Nephron progenitor cell (in vitro differentiated cells): Measurements from ENCODE around the gene NAT8L.

Source experiments
- DNase-seq: peaks from one replicate; pipeline ENCODE4 v3.0.0; 2021
- H3K27ac Mint-ChIP-seq: 2 replicates; pipeline ENCODE4 v1.8.0; 2021; ENCODE audit warnings: mild to moderate bottlenecking, moderate library complexity, mixed read lengths
- H3K27me3 Mint-ChIP-seq: 2 replicates; pipeline ENCODE4 v1.8.0; 2021; ENCODE audit warnings: mild to moderate bottlenecking, low read depth, mixed read lengths; ENCODE audit not compliant: poor library complexity
- H3K36me3 Mint-ChIP-seq: 2 replicates; pipeline ENCODE4 v1.8.0; 2021; ENCODE audit warnings: low read depth, mixed read lengths
- H3K4me1 Mint-ChIP-seq: 2 replicates; pipeline ENCODE4 v1.8.0; 2021; ENCODE audit warnings: mixed read lengths
- H3K4me3 Mint-ChIP-seq: 2 replicates; pipeline ENCODE4 v1.8.0; 2021; ENCODE audit warnings: mild to moderate bottlenecking, moderate library complexity, mixed read lengths
- H3K9me3 Mint-ChIP-seq: 2 replicates; pipeline ENCODE4 v1.8.0; 2021; ENCODE audit warnings: mild to moderate bottlenecking, moderate library complexity, mixed read lengths
- TF ChIP-seq, protein P1 (sequence below): fragments of 200-600 bp; sonication (generic); IDR thresholded peaks from 2 replicates; pipeline ENCODE4 v1.5.0; 2021; ENCODE audit warnings: antibody characterized with exemption

Gene NAT8L

DNA sequence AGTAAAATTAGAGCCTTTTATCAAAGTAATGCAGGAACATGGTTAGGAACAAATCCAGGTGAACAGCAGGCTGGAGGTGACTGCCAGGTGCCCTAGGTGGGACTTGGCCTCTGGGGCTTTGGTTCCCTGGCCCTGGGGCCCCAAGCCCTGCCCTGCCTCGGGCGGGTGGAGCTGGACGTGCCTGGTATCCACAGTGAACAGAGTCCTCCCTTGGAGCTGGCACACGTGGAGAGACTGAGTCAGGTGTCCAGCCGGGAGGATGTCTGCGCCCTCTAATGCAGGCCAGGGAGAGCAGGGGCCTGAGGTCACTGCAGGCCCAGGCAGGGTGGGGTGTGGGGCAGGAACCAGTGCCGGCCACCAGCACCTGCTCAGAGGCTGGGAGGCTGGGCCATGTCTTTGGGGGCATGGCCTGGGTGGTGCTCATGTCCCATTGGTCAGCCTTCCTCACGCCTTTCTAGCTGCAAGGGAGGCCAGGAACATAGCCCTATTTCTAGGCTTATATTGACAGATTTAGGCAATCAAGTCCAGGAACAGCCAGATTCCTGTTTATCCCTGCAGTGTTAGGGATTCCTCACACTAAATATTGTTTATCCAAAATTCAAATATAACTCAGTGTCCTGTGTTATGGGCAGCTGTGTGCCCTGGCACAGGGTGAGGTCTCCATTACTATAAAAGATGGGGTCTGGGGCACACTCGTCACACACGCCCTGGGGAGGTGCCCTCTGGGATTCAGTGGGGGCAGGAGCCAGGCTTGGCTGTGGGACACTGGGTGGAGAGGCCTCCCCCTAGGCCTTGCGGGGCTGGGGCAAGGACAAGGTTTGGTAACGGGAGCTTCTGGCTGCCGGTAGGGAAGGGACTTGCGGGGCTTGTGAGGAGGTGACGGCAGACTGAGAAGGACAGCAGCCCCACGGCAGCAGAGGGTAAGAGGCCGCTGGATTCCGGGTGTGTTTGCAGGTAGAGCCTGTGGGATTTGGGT lies 14.3 kb upstream of the NAT8L start:
- H3K4me3 Mint-ChIP-seq, result no peak overlapping the region
- no peaks in the 10 kb centered on the region for H3K9me3 Mint-ChIP-seq
- no peaks in the 10 kb centered on the region for H3K36me3 Mint-ChIP-seq
- TF ChIP-seq, protein P1, sequence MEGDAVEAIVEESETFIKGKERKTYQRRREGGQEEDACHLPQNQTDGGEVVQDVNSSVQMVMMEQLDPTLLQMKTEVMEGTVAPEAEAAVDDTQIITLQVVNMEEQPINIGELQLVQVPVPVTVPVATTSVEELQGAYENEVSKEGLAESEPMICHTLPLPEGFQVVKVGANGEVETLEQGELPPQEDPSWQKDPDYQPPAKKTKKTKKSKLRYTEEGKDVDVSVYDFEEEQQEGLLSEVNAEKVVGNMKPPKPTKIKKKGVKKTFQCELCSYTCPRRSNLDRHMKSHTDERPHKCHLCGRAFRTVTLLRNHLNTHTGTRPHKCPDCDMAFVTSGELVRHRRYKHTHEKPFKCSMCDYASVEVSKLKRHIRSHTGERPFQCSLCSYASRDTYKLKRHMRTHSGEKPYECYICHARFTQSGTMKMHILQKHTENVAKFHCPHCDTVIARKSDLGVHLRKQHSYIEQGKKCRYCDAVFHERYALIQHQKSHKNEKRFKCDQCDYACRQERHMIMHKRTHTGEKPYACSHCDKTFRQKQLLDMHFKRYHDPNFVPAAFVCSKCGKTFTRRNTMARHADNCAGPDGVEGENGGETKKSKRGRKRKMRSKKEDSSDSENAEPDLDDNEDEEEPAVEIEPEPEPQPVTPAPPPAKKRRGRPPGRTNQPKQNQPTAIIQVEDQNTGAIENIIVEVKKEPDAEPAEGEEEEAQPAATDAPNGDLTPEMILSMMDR, result no peak
- H3K27me3 Mint-ChIP-seq, result peaks cover 29% of the 10 kb centered on the region
- peaks cover 2% of the 10 kb centered on the region for H3K4me1 Mint-ChIP-seq
- no peak overlapping the region for H3K27ac Mint-ChIP-seq
- DNase-seq, result no peak

- peaks cover 27% of the 10 kb centered on the region for H3K27me3 Mint-ChIP-seq
- no peak overlapping the region for H3K27ac Mint-ChIP-seq
- H3K4me3 Mint-ChIP-seq, result no peak overlapping the region
- H3K4me1 Mint-ChIP-seq, result no peaks in the 10 kb centered on the region
- no peaks in the 10 kb centered on the region for H3K36me3 Mint-ChIP-seq
- H3K9me3 Mint-ChIP-seq, result no peaks in the 10 kb centered on the region
- no peak for DNase-seq
- TF ChIP-seq, protein P1, result no peak
These were observed 13.6 kb upstream of the NAT8L start for GRCh38 chr4:2045518-2045951.

- Mint-ChIP-seq H3K4me1 (peaks cover 5% of the 10 kb centered on the region), H3K27me3 (peaks cover 32% of the 10 kb centered on the region)
- TF ChIP-seq, protein P1, result no peak
These were observed 12.8 kb upstream of the NAT8L start for GRCh38 chr4:2046031-2046961.

DNA sequence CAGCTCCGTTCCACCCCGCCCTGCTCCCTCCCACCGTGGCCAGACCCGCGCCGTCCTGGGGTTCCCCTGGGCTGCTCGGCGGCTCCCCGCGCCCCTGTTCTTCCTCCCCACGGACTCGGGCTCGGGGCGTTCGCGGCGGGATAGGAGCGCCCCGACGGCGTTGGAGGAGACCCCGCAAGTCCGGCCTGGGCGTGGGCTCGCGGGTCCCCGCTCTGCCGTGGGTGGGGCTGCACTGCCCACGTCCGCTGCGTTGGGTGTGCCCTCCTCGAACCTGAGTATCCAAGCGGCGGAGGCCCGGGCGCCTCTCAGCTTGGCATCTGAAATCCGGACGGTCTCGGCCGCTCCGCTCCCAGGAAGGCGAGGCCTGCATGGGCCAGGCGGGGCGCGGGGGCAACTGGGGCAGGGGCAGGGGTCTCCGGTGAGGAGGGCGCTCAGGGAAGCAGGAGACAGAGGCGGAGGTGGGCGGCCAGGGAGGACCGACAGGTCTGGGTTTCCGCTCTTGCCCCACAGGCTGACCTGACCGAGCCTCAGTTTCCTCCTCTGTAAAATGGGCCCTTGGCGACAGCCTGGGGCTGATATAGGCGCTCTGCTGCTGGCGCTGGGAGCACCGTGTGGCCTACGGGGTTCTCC lies 12.0 kb upstream of the NAT8L start:
- TF ChIP-seq, protein P1, result no peak
- peaks cover 6% of the 10 kb centered on the region for H3K4me1 Mint-ChIP-seq

More at GRCh38 chr4:2046031-2046961, 12.8 kb upstream of the NAT8L start:
- no peaks in the 10 kb centered on the region for H3K9me3 Mint-ChIP-seq
- no peaks in the 10 kb centered on the region for H3K36me3 Mint-ChIP-seq
- no peak overlapping the region for H3K27ac Mint-ChIP-seq
- DNase-seq, result no peak
- no peak overlapping the region for H3K4me3 Mint-ChIP-seq

DNA sequence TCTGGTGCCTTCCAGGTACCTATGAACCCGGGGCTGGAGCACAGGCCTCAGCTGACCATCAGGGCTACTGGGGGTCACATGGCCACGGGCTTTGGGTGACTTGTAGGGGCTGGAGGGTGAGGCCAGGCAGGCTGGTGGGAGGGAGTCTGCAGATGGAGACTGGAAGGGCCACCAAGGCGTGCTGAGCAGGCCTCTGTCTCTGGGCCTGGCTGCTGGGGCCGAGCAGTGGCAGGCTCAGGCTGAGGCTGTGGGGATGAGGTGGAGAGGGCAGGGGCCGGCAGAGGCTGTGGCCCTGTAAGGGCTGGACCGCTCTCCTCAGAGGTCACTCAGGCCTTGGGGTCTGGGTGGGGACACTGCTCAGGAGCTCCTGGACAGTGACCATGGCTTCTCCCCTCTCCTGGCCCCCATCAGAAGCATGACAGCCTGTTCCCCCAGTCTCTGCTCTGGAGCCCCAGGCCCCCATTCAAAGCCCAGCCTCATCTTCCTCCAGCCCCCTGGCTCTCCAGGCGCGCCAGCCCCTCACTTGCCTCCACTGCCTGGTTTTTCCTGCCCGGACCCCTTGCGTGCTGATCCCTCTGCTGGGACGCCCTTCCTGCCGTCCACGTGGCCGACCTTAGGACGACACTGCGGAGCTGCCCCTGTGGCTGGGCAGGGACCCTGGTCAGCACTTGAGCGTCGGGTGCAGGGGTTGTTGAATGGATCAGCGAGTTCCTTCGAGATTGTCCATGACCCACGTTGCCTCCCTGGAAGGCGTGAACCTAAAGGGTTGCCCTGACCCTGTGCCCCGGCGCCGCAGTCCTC lies 11.1 kb upstream of the NAT8L start:
- Mint-ChIP-seq H3K4me1 (peaks cover 6% of the 10 kb centered on the region), H3K36me3 (no peaks in the 10 kb centered on the region), H3K27ac (no peak overlapping the region), H3K4me3 (no peak overlapping the region), H3K27me3 (peaks cover 37% of the 10 kb centered on the region), H3K9me3 (no peaks in the 10 kb centered on the region)
- DNase-seq, result no peak
- TF ChIP-seq, protein P1, result no peak

More for the DNA sequence above, 12.0 kb upstream of the NAT8L start:
- peaks cover 33% of the 10 kb centered on the region for H3K27me3 Mint-ChIP-seq
- H3K9me3 Mint-ChIP-seq, result no peaks in the 10 kb centered on the region
- no peak overlapping the region for H3K4me3 Mint-ChIP-seq
- DNase-seq, result no peak
- H3K27ac Mint-ChIP-seq, result no peak overlapping the region
- no peaks in the 10 kb centered on the region for H3K36me3 Mint-ChIP-seq
